Activated naive CD8-positive, alpha-beta T cell (primary cell): Measurements from ENCODE around the gene HS3ST4.

Experiments
- H3K27ac Mint-ChIP-seq: one replicate; pipeline ENCODE4 v1.8.0; 2021; ENCODE audit warnings: mixed read lengths
- H3K27me3 Mint-ChIP-seq: one replicate; pipeline ENCODE4 v1.8.0; 2021; ENCODE audit warnings: mixed read lengths
- H3K36me3 Mint-ChIP-seq: one replicate; pipeline ENCODE4 v1.8.0; 2021; ENCODE audit warnings: mixed read lengths
- H3K4me1 Mint-ChIP-seq: one replicate; pipeline ENCODE4 v1.8.0; 2021; ENCODE audit warnings: low read depth, mixed read lengths
- H3K4me3 Mint-ChIP-seq: one replicate; pipeline ENCODE4 v1.8.0; 2021; ENCODE audit warnings: mild to moderate bottlenecking, mixed read lengths
- H3K9me3 Mint-ChIP-seq: one replicate; pipeline ENCODE4 v1.8.0; 2021; ENCODE audit warnings: low read depth, mixed read lengths

Gene HS3ST4

DNA sequence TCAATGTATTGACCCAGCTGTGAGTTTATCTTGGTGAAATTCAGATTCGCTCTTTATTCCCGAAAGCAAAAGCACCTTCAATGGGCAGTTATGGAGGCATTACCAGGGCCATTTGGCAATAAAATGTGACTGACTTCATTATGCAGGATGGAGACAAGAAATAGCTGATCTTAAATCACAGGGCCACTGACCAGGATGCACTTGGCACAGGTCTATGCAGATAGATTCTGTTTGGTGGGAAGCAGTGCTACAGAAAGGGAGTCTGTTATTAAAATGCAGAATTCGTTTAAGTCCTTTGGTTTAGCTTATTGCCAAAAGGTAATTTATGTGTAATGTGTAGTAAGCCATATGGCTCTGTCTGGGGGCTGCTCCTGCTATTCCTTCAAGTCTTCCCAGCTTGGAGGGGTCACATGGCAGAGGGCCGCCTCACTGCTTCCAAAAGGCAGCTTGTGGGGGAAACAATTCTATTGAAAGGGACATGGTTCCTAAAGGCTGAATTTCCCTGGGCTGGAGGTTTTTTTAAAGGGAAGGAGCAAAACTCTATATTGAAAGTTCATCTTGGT is 239.8 kb downstream of the HS3ST4 start:
- H3K4me3 Mint-ChIP-seq: no peak overlapping the region
- peaks cover 4% of the 10 kb centered on the region for H3K27me3 Mint-ChIP-seq
- H3K27ac Mint-ChIP-seq: no peak overlapping the region
- no peaks in the 10 kb centered on the region for H3K4me1 Mint-ChIP-seq
- peaks cover 4% of the 10 kb centered on the region for H3K9me3 Mint-ChIP-seq
- no peaks in the 10 kb centered on the region for H3K36me3 Mint-ChIP-seq

DNA sequence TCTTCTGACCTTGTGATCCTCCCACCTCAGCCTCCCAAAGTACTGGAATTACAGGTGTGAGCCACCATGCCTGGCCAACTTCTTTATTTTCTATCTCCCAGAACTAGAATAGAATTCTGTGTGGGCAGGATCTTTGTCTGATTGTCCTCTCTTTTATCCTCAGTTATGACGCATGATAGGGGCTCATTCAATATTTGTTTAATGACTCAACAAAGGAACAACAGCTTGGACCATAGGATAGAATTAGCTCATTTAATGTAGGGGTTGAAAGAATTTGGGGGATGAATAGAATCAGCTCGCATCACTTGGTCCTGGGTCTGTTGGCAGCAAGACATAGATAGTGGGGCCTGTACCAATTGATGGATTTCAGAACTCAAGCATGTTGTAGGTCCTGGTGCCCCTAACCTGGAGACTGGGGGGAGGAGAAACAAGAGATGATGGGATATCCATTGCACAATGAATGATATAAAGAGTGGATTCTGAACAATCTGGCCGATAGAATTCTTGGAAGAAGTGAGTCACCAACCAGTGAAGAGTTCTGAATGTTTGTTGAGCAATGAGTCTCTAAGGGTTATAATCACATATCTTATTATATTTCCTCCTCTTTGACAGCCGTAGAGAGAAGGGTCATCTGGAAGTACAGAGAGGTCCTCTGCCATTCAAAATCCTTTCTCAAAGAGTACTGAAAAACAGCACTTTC is 250.2 kb downstream of the HS3ST4 start:
- no peaks in the 10 kb centered on the region for H3K36me3 Mint-ChIP-seq
- no peaks in the 10 kb centered on the region for H3K9me3 Mint-ChIP-seq

DNA sequence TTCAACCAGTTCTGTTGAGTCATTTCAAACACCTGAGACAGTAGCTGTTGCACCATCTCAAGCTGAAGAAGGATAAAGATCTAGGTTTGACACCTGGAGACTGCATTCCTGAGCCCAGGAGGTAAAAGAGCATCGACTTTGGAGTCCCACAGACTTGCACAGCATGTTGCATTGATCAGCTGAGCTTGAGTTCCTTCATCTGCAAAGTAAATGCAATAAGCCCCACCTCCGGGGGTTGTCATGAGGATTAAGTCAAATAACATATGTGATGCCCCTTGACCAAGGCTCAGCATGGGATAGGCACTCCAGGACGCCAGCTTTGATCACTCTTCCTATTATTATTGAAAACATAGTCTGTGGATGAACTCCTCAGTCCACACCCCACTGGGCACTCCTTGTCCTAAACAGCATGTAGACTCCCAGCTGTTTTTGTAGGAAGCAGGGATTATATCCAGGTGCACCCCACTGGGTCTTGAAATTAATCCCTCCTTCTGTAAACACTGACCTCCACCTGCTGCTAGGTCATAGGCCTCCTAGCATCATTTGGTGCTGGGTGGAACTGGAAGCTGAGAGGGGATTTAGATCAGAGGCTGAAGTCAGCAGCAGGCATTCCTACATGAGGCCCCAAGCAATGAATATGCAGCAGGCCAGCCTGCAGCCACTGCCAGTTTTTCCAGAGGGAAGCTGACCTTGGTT is 259.0 kb downstream of the HS3ST4 start:
- Mint-ChIP-seq H3K9me3 (no peaks in the 10 kb centered on the region), H3K4me1 (no peaks in the 10 kb centered on the region), H3K36me3 (no peaks in the 10 kb centered on the region), H3K4me3 (no peak overlapping the region), H3K27ac (no peak overlapping the region), H3K27me3 (peaks cover 2% of the 10 kb centered on the region)

More for the DNA sequence above, 250.2 kb downstream of the HS3ST4 start:
- Mint-ChIP-seq H3K27me3 (peaks cover 7% of the 10 kb centered on the region), H3K4me1 (no peaks in the 10 kb centered on the region), H3K27ac (no peak overlapping the region), H3K4me3 (no peak overlapping the region)

- H3K9me3 Mint-ChIP-seq: no peaks in the 10 kb centered on the region
- H3K4me1 Mint-ChIP-seq: no peaks in the 10 kb centered on the region
- H3K27ac Mint-ChIP-seq: no peak overlapping the region
- peaks cover 6% of the 10 kb centered on the region for H3K27me3 Mint-ChIP-seq
- H3K4me3 Mint-ChIP-seq: no peak overlapping the region
- no peaks in the 10 kb centered on the region for H3K36me3 Mint-ChIP-seq
Observed at GRCh38 chr16:25951999-25952398, 260.2 kb downstream of the HS3ST4 start.

DNA sequence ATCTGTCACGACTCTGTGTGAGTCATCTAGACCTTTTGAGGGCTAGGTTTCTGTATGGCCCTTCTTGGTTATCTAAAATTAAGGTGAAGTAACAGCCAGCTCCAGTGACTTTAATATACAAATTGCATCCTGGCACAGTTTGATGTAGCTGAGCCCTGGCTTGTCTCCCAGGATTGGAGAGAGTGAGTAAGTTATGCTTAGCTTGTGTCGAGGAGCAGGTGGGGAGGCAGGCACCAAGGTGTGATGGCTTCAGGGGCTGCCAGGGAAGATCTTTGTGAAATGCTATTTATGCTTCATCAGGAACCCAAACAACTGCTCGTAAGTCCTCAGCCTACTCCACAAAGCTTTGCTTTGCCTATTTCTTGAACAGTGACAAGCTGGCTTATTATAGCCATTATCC is 261.2 kb downstream of the HS3ST4 start:
- H3K9me3 Mint-ChIP-seq: no peaks in the 10 kb centered on the region
- no peaks in the 10 kb centered on the region for H3K4me1 Mint-ChIP-seq
- no peak overlapping the region for H3K27ac Mint-ChIP-seq
- peaks cover 9% of the 10 kb centered on the region for H3K27me3 Mint-ChIP-seq
- H3K4me3 Mint-ChIP-seq: no peak overlapping the region
- H3K36me3 Mint-ChIP-seq: no peaks in the 10 kb centered on the region

GRCh38 chr16:25957707-25958106 is 265.9 kb downstream of the HS3ST4 start:
- no peak overlapping the region for H3K27ac Mint-ChIP-seq
- no peaks in the 10 kb centered on the region for H3K4me1 Mint-ChIP-seq
- H3K9me3 Mint-ChIP-seq: no peaks in the 10 kb centered on the region
- H3K27me3 Mint-ChIP-seq: peaks cover 14% of the 10 kb centered on the region
- no peak overlapping the region for H3K4me3 Mint-ChIP-seq
- no peaks in the 10 kb centered on the region for H3K36me3 Mint-ChIP-seq

DNA sequence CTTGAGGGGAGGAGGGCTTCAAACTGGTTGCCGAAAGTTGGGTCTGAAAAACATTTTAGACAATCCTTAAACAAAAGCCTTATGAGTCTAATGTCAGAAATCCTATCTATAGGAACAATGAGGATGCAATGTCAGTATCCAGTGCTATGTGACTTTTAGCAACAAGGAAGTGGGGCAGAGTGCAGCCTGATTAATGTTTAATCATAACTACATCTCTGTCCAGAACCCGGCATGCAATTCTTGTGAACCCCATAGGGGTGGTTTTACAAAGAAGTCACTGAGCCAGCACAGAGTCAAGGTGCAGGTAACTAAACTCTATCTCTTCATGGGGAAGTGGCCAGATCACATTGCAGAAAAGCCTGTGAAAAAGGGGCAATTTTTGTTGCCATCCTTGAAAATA is 267.5 kb downstream of the HS3ST4 start:
- no peak overlapping the region for H3K27ac Mint-ChIP-seq
- no peaks in the 10 kb centered on the region for H3K36me3 Mint-ChIP-seq
- H3K4me1 Mint-ChIP-seq: no peaks in the 10 kb centered on the region
- peaks cover 14% of the 10 kb centered on the region for H3K27me3 Mint-ChIP-seq
- H3K9me3 Mint-ChIP-seq: no peaks in the 10 kb centered on the region
- no peak overlapping the region for H3K4me3 Mint-ChIP-seq

- Mint-ChIP-seq H3K27ac (peak overlapping the region; percentile 55), H3K4me1 (peaks cover 6% of the 10 kb centered on the region), H3K9me3 (no peaks in the 10 kb centered on the region), H3K4me3 (no peak overlapping the region), H3K36me3 (no peaks in the 10 kb centered on the region), H3K27me3 (peaks cover 1% of the 10 kb centered on the region)
Observed at GRCh38 chr16:25966172-25967097, 274.7 kb downstream of the HS3ST4 start.

DNA sequence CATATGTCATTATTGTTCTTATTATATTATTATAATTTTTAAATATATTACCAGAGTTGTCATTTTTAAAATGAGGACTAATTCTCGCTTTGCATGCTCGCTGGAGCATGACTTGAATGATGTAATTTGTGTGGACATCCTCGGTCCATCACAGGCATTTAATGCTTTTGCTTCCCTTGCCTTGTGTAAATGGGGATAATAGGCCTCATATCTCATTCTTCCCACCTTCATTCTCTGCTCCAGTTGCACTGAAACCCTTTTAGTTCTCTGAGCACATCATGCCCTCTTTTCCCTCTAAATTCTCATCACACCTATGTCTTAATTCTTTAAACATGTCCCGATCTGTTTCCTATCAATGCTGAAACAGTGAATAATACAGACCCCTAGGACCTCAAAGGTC is 285.4 kb downstream of the HS3ST4 start:
- Mint-ChIP-seq H3K36me3 (no peaks in the 10 kb centered on the region), H3K4me1 (no peaks in the 10 kb centered on the region), H3K4me3 (no peak overlapping the region), H3K27me3 (peaks cover 2% of the 10 kb centered on the region), H3K27ac (no peak overlapping the region), H3K9me3 (no peaks in the 10 kb centered on the region)

- no peak overlapping the region for H3K4me3 Mint-ChIP-seq
- no peaks in the 10 kb centered on the region for H3K4me1 Mint-ChIP-seq
- peaks cover 3% of the 10 kb centered on the region for H3K27me3 Mint-ChIP-seq
- no peak overlapping the region for H3K27ac Mint-ChIP-seq
- H3K36me3 Mint-ChIP-seq: no peaks in the 10 kb centered on the region
- H3K9me3 Mint-ChIP-seq: no peaks in the 10 kb centered on the region
Observed at GRCh38 chr16:25978218-25978617, 286.5 kb downstream of the HS3ST4 start.

DNA sequence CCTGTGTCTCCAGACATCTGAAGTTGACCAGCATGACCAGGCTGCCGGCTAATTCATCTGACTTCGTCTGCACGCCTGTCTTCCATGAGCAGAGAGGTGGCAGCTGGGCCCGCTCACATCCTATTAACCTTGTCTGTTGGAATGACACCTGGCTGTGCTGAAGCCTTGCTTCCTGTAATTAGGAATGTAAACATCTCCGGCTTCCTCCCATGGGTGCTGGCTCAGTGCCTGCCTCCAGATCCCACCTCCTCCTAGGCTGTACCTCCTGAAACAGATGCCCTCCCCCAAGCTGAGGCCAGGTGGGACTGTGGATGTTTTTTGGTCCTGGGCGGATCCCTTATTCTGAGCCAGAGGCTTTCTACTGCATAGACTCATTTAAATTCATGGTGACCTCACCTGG is 296.3 kb downstream of the HS3ST4 start:
- Mint-ChIP-seq H3K4me1 (no peaks in the 10 kb centered on the region), H3K27me3 (peaks cover 10% of the 10 kb centered on the region), H3K27ac (no peak overlapping the region), H3K36me3 (no peaks in the 10 kb centered on the region), H3K4me3 (no peak overlapping the region), H3K9me3 (peaks cover 5% of the 10 kb centered on the region)

DNA sequence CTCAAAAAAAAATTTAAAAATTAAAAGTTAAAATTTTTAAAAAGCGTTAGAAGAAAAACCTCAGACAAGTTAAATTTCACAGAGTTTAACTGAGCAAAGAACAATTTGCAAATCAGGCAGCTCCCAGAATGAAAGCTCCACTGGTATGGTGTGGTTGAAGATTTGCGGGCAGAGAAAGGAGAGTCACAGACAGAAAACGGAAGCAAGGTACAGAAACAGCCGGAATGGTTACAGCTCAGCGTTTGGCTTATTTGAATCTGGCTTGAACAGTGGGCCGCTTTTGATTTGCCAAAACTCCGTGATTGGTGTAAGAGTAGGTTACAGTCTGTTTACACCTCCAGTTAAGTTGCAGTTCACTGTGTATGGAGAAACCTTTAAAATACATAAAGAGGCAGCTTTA is 297.1 kb downstream of the HS3ST4 start:
- H3K9me3 Mint-ChIP-seq: peaks cover 5% of the 10 kb centered on the region
- no peak overlapping the region for H3K4me3 Mint-ChIP-seq
- no peaks in the 10 kb centered on the region for H3K36me3 Mint-ChIP-seq

DNA sequence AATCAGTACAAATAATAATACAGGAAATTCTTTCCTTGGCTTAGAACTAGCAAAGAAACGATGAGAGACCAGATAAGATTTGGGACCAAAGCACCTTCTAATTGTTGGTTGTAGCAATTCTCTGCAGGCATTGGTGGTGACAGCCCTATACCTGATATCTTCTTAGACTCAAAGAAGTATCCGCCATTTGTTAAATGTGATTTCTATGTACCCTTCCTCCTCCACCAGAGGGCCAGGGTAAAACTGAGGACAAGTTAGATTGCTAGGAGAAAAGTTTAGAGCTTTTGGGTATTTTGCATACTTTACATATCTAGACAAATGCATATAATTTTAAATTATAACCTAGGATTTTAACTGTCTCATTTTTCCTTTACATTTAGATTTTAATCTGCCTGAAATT is 304.3 kb downstream of the HS3ST4 start:
- Mint-ChIP-seq H3K4me3 (no peak overlapping the region), H3K27me3 (peaks cover 13% of the 10 kb centered on the region), H3K4me1 (no peaks in the 10 kb centered on the region), H3K27ac (no peak overlapping the region), H3K9me3 (peaks cover 10% of the 10 kb centered on the region), H3K36me3 (no peaks in the 10 kb centered on the region)

More for the DNA sequence above, 297.1 kb downstream of the HS3ST4 start:
- Mint-ChIP-seq H3K27ac (no peak overlapping the region), H3K27me3 (peaks cover 6% of the 10 kb centered on the region), H3K4me1 (no peaks in the 10 kb centered on the region)

GRCh38 chr16:26005336-26005735 is 313.6 kb downstream of the HS3ST4 start:
- peaks cover 8% of the 10 kb centered on the region for H3K36me3 Mint-ChIP-seq
- no peak overlapping the region for H3K4me3 Mint-ChIP-seq
- H3K9me3 Mint-ChIP-seq: peaks cover 5% of the 10 kb centered on the region
- peaks cover 12% of the 10 kb centered on the region for H3K27me3 Mint-ChIP-seq
- no peaks in the 10 kb centered on the region for H3K4me1 Mint-ChIP-seq
- no peak overlapping the region for H3K27ac Mint-ChIP-seq

DNA sequence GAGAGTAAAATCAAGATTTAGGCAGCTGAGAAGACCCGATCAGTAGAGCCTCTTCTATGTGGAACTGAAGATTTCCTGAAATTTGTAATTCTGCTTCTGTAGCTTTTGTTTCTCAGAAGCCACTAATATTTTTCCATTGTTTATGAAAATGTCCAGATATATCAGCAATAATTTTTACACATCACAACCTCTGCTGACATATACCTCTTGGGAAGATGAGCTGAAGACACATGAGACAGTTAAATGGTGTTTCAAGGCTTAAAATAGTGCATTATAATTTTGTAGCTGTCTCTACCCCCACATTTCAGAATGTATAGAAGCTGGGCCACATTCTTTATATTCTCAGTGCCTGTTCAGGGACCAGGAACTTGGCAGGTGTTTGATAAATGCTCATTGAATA is 320.6 kb downstream of the HS3ST4 start:
- H3K4me1 Mint-ChIP-seq: no peaks in the 10 kb centered on the region
- no peak overlapping the region for H3K27ac Mint-ChIP-seq
- H3K27me3 Mint-ChIP-seq: peaks cover 2% of the 10 kb centered on the region
- H3K36me3 Mint-ChIP-seq: no peaks in the 10 kb centered on the region
- no peak overlapping the region for H3K4me3 Mint-ChIP-seq
- peaks cover 3% of the 10 kb centered on the region for H3K9me3 Mint-ChIP-seq
